Measurements from ENCODE around the gene HOXA4.

GRCh38 chr7:27134392-27134791 lies 3.8 kb upstream of the HOXA4 start:
- TF ChIP-seq SPI1 (IDR thresholded peaks at IDR 0.05; ENCODE audit: low read depth, low read length) (no peak), POLR2A (IDR thresholded peaks at IDR 0.05; ENCODE audit: low read depth, low read length) (no peak), POLR2AphosphoS5 (IDR thresholded peaks at IDR 0.05; ENCODE audit: low read depth, low read length) (no peak), TAF1 (IDR thresholded peaks at IDR 0.05; ENCODE audit: low read depth, low read length) (no peak)
